HG02884 (cell line): ENCODE results near the gene DENND1A.
A peak's percentile ranks its signal among the peaks of the same experiment; 100 is the strongest.

Experiments
- ATAC-seq: cut with Tn5 transposase; IDR thresholded peaks from one replicate; pipeline ENCODE4 v1.9.1; 2021; ENCODE audit warnings: mild to moderate bottlenecking, moderate library complexity; ENCODE audit not compliant: unreplicated experiment

Gene DENND1A

GRCh38 chr9:123776708-123777537 is 153.0 kb downstream of the DENND1A start:
- ATAC-seq = no peak

- ATAC-seq = no peak
Observed at GRCh38 chr9:123775289-123776284, 154.3 kb downstream of the DENND1A start.

DNA sequence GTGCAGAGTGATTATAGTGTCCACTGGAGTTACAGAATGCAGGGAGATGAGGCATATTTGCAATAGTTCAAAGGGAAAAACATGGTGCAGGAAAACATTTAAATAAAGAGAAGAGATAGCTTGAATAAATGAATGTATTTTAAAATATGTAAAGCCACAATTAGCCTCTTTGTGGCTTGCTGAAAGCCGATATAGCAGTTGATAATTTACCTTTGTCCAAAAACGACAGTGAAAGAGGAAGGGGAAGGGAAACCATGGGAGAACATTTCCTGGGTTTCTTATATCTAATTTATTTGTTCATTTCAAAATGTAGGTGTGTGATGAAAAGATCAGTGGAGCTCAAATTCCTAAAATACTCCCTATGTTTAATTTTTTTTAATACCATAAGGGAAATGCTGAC is 156.1 kb downstream of the DENND1A start:
- no peak for ATAC-seq

GRCh38 chr9:123772967-123773366 is 157.0 kb downstream of the DENND1A start:
- ATAC-seq = no peak

DNA sequence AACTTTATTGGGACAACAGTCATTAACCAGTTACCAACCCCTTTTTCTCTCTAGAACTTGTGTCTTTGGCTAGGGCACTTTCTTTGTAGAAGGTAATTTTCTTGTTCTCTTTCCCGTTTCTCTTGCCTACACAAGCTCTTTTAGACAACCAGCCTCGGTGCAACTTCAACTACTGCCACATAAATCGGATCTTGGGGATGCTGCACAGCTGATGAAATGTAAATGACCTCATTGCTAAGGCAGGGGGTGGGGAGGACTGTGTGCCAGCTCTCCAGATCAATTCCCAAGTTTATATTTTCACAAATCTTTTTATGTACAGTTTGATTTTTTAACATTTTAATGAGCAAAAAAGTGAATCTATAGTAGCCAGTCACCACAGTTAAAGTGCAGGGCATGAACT is 157.6 kb downstream of the DENND1A start:
- ATAC-seq = no peak

- no peak for ATAC-seq
Observed at GRCh38 chr9:123771690-123772089, 158.2 kb downstream of the DENND1A start.

GRCh38 chr9:123769719-123770118 is 160.2 kb downstream of the DENND1A start:
- ATAC-seq = no peak

GRCh38 chr9:123763910-123764588 is 165.9 kb downstream of the DENND1A start:
- ATAC-seq = no peak

DNA sequence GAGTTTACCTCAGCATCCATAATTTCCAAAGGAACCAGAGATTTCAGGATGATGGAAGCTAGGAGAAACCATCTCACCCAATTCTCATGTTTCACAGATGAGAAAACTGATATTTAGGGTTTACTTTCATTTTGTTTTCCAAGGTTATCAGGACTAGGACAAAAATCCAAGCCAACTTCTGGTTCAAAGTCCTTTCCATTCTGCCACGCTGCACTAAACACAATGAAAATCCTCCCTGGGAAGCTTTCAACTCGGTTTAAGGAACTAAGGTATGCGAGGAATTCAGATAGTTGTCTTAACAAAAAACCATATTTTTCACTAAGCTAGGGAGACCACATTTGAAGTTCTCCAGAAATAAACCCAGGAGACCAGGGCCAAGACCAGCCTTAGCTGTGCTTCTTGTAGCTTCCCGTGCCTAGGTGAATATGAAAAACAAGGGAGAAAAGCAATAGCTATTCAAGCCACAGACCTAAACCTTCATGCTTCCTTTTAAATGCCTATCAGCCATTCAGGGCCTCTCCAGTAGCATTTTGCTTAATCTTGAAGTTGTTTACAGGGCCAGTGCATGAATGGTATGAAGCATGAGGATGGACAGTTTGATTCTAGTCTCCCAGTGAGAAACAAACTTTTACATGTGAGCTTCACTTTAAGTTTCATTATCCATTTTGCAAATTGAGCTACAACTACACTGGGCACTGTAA is 167.9 kb downstream of the DENND1A start:
- no peak for ATAC-seq

GRCh38 chr9:123757960-123758359 is 172.0 kb downstream of the DENND1A start:
- no peak for ATAC-seq

DNA sequence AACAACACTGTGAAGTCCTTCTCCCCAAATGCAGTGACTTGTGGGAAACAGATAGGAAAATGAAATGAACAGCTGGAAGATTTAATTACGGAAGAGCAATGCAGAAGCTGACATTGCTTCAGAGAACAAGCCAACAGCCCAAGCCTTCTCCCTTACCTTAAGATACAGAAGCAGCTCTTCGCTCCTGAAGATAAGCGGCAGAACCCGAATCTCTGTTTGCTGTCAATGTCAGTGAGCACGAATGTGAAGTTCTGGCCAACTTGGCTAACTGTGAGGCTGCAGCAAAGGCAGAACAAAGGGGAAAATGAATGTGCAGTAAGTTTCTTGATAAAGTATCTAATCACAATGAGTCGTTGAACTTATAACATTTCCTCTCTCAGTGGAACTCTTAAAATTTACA is 172.4 kb downstream of the DENND1A start:
- no peak for ATAC-seq

- ATAC-seq = no peak
Observed at GRCh38 chr9:123756484-123757106, 173.3 kb downstream of the DENND1A start.

- no peak for ATAC-seq
Observed at GRCh38 chr9:123753669-123754258, 176.2 kb downstream of the DENND1A start.

DNA sequence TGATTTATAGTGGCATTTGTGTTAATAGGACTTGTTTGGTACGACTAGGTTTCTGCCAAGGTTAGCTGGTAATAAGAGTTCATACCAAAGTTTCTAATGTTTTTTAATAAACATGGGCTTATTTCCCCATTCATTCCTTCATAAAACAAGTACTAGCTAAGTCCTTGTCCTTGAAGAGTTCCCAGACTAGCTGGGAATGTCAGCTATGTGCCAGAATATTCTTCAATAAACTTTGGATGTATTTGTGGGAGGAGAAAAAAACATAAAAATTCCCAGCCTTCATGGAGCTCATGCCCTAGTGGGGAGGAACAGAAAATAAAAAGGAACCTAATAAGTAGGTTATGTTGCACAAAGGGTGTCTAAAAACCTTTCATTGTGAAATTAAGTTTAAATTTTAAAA is 176.9 kb downstream of the DENND1A start:
- no peak for ATAC-seq

DNA sequence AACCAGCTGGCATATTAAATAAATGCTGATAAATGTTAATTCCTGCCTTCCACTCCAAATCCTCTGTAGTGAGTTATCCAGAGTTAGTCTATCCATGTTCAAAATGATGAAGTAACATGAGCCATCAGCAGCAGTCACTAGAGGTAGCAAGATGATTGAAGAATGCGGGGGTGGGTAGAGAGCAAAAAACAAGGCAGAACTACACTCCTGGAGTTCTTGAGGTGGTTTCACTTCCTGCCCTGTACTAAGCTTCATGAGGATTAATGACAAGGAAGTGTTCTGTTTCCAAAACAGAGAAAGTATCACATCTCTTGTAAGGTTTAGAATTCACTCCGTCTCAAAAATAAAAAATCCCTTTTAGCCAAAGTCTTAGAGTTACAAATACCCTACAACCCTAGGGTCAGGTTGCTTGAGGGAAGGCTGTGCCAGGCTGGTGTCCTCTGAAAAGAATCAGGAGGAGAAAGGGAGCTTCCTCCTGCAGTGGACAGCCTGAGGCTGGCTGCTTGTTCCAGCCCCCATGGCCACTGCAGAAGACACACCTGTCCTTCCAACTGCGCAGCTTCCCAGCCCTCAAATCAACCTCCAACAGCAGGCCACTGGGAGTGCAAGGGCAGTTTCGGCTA is 180.2 kb downstream of the DENND1A start:
- peak; percentile 87 for ATAC-seq

- no peak for ATAC-seq
Observed at GRCh38 chr9:123746765-123747164, 183.2 kb downstream of the DENND1A start.

DNA sequence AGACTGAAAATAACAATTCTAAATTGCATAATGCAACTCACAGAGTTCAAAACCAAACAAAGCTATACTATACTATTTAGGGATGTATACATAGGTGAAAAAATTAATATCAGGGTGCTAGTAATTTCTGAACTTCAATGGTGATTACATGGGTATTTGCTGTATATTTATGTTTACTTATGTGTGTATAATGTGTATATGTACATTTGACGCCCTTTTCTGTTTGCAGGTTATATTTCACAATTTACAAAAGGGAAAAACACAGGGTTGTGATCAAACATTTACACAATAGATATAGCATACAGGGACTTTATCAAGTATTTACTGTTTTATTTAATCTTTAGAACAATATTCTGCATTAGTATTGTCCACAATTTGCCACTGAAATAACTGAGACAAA is 184.0 kb downstream of the DENND1A start:
- no peak for ATAC-seq

DNA sequence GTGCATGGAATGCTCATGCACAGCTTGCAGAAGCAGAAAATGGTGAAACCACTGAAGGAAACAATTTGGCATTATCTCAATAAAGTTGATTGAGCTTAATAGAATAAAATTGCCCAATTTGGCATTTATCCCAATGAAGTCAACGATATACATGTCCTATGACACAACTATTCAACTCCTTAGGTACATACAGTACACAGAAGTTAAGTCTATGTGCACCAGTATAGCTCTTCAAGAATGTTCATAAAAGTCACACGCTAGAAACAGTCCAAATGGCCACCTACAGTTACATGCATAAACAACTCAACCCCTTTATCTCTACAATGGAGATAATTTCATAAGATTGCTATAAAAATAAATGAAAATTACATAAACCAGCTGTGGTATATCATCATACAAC is 184.5 kb downstream of the DENND1A start:
- no peak for ATAC-seq

GRCh38 chr9:123743737-123744136 is 186.2 kb downstream of the DENND1A start:
- ATAC-seq = no peak
